GM12891 (cell line): ENCODE results near the gene KCNMA1.

Source experiments
- POLR2A ChIP-seq: IDR thresholded peaks from 2 replicates; pipeline ENCODE4 v1.6.1; 2011; ENCODE audit warnings: low read depth, low read length, control low read depth
- POLR2AphosphoS5 ChIP-seq: IDR thresholded peaks from 2 replicates; pipeline ENCODE4 v1.6.1; 2011; ENCODE audit warnings: low read depth, low read length, control low read depth

- TF ChIP-seq POLR2AphosphoS5 (no peak), POLR2A (no peak)
Measured at GRCh38 chr10:76983624-76984023, 654.0 kb downstream of the KCNMA1 start.
